Activated CD4-positive, alpha-beta T cell treated with anti-CD3 and anti-CD28 coated beads for 4 hours (primary cell): Measurements from ENCODE around the gene HECW1.
"Not testable (repeated sequence)": the region's sequence is repeated elsewhere in the genome, so short reads cannot be mapped to it uniquely, and the experiment has no call there.

Experiments
- DNase-seq, 2 donors: peaks; one replicate each; pipeline ENCODE4 v3.0.0-alpha.2; 2020

The HECW1 gene

DNA sequence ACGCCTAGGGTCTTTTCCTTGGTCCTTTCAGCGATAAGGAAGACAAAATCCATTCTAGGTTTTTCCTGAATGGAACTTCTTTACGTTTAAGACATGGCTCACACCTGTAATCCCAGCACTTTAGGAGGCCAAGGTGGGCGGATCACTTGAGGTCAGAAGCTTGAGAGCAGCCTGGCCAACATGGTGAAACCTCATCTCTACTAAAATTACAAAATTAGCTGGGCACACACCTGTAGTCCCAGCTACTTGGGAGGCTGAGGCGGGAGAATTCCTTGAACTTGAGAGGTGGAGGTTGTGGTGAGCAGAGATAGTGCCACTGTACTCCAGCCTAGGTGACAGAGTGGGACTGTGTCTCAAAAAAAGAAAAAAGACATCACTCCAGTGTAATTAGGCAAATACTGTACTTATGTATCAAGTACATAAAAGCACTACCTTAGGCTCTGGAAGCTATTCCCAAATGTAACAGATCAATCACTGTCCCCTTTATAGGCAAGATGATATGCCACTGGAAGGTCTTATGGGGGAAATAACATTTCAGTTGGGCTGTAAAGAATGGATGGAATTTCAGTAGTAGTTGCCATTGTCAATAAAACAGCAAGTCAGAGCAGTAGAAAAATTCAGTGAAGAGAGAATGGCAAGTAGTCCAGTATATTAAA lies 476.2 kb downstream of the HECW1 start:
- no peak for DNase-seq

DNA sequence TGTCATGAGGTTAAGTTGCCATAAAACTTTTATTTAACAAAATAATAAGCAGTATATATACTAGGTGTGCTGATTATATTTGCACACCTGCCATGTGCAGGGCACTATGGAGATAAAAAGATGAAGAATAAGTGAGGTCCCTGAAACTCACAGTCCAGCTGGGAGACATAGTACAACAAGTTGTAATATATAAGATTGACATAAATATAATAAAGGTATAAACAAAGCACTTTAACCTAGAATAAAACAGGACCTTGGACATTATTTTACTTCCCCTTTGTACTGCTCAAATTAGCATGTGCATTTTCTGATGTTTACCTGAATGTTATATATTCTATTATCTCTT lies 476.7 kb downstream of the HECW1 start:
- DNase-seq: no peak

DNA sequence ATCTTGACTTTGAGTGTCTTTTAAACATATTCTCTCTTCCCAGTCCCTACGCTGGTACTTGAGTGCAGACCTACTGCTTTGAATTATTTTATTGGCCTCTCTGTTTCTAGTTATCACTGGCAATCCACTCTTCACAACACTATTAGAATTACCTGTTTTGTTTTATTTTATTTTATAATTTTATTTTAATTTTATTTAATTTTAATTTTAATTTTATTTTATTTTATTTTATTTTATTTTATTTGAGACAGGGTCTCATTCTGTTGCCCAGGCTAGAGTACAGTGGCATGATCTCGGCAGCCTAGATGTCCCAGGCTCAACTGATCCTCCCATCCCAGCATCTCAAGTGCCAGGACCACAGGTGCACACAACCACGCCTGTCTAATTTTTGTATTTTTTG lies 477.3 kb downstream of the HECW1 start:
- no peak for DNase-seq

DNA sequence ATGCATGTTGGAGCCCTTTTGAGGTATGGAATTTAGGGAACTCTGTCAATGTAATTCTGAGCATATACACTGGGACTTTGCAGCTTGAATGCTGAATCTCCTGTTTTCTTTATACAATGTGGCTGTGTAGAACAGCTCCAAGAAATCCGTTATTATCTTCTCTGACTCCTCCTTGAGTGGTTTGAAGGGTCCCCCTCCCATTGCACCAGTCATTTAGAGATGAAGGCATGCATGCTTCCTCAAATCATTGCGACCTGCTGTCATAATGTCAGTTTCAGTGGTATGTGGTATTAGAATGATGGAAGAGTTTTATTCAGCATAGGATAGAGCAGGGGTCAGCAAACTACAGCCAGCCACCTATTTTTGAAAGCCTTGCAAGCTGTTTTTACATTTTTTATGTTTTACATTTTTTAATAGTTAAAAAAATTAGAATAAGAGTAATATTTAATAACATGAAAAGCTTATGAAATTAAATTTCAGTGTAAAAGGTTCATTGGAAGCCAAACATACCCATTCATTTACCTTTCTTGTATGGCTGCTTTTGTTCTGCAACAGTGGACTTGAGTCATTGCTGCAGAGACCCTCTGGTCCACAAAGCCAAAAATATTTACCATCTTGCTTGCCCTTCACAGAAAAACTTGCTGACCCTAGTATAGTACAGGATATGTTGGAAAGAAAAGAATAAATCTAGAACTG lies 478.6 kb downstream of the HECW1 start:
- no peak for DNase-seq

DNA sequence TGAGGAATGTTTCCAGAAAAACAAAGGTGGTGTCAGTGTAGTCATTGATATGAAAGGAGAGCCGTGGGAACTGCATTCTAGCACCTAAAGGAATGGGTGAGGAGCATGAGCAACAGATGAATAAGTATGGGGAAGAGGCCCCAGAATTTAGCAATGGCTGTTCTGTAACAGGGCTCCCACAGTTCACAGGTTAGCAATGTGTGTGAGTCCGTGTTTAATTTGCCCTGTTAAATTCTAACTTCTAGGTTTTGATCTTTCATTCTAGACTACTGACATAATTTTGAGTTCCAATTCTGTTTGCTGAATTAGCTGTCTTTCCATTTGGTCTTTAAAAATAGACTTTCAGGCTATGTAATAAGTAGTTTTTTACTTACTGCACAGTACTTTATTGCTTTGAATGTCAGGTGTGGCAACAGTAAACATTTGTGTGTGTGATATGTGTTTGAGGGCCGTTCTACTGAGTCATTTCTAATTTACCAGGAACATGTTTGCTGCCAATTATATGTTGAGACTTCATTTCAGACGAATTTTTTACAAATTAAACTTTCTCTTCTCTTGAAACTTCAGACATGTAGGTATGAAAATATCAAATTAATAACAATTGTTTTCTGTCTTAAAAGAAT lies 479.2 kb downstream of the HECW1 start:
- no peak for DNase-seq

DNA sequence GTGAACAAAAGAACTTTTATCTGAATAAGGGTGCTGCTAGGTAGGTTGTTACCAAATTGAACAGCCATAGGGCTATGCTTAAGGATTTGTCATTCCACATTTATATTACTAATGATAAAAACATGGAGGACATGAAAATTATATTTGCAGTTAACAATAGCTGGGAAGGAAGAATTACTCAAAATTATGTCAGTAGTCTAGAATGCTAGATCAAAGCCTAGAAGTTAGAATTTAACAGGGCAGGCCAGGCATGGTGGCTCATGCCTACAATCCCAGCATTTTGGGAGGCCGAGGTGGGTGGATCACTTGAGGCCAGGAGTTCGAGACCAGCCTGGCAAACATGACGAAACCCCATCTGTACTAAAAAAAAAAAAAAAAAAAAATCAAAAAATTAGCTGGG lies 479.9 kb downstream of the HECW1 start:
- DNase-seq: no peak

DNA sequence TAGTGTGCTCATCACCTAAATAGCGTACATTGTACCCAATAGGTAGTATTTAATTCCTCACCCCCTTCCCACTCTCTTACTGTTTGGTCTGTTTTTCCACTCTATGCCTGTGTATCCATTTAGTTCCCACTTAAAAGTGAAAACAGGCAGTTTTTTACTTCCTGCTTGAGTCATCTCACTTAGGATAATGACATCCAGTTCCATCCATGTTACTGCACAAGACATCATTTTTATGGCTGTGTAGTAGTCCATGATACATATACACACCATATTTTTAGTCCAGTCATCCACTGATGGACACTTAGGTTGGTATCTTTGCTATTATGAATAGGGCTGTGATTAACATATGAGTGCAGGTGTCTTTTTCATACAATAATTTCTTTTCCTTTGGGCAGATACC lies 480.6 kb downstream of the HECW1 start:
- no peak for DNase-seq

DNA sequence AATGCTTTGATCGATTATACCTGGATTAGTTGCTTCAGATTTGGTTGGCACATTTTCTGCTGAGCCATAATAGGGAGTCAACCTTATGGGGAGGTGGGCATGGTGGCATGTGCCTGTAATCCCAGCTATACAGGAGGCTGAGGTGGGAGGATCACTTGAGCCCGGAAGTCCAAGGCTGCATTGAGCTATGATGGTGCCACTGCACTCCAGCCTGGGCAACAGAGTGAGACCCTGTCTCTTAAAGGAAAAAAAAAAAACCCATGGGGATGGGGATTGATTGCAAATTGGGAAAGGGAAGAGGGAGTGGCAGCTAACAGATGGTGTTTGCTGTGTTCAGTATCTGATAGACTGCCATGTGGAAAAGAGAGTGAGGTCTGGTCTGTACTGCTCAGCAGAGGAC lies 481.6 kb downstream of the HECW1 start:
- DNase-seq: no peak

DNA sequence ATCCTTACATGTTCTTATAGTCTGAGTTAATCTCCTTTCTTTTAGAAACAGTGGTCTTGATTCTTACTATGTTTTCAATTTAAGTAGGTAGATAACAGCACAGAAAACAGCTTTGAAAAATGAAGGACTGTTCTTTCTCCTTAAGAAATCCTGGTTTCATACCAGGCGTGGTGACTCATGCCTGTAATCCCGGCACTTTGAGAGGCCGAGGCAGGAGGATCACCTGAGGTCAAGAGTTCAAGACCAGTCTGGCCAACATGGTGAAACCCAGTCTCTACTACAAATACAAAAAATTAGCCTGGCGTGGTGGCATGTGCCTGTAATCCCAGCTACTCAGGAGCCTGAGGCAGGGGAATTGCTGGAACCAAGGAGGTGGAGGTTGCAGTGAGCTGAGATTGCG lies 484.0 kb downstream of the HECW1 start:
- DNase-seq: not testable (repeated sequence)

DNA sequence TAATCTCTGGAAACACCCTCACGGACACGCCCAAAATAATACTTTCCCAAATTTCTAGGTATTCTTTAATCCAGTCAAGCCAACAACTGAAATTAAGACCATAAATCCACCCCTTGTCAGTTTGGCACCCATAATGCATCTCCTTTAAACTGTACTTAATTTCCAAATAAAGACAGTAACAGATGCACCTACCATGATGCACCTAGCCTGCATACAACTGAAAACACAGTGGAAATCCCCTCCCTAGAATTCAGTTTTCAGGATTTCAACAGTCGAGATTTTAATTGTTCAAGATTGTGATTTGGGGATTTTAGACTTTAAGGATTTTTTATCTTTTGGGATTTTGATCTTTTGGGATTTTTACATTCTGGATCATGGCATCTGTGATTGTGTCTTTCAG lies 487.6 kb downstream of the HECW1 start:
- no peak for DNase-seq

DNA sequence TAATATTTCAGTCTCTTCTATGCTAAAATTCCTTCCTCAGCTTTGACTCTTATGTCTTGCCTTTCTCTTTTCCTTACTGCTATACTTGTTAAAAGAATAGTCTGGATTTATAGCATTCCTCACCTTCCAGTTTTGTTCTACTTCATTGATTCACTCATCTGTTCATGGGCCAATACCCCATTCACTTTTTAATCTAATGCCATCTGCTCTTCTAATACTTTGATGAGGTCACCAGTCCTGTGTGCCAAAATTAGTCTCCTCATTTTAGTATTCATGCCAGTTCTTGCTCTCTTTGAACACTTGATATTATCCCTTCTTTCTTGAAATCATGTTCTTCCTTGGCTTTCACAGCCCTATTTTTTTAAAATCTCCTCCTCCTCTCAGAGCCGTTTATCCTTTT lies 489.8 kb downstream of the HECW1 start:
- DNase-seq: no peak

DNA sequence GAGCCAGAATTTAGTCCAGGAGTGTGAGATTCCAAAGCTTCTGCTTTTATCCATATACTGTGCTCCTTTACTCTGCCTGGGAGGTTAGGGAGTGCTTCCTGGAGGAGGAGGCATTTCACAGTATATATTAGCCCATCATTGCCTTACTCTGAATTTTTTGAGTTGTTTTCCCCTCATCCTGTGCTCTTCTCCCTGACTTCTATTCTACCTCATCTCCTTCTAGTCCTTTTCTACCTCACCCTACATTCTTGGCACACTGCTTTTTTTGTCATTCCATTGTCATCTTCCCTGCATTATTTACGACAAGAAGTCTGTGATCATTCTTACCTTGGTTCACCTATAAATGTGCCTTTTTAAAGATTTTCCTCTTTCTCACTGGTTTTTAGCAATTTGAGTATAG lies 491.8 kb downstream of the HECW1 start:
- DNase-seq: no peak

DNA sequence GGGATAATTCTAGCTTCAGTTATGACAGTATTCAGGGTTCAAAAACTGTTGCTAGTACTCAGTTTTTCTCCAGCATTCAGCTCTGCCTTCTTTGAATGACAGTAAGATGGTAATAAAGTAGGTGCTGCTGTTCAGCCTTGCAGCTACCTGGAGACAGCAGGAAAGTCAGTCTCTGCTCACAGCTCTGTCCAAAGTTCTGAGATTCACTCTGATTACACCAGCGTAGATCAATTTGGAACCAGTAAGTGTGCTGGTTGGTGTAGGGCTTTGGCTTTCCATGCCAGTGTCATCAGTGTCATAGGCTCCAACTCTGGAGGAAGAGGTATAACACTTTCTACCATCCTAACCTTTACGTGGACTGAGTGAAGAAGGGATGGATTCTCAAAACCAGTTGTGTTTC lies 496.6 kb downstream of the HECW1 start:
- DNase-seq: no peak

DNA sequence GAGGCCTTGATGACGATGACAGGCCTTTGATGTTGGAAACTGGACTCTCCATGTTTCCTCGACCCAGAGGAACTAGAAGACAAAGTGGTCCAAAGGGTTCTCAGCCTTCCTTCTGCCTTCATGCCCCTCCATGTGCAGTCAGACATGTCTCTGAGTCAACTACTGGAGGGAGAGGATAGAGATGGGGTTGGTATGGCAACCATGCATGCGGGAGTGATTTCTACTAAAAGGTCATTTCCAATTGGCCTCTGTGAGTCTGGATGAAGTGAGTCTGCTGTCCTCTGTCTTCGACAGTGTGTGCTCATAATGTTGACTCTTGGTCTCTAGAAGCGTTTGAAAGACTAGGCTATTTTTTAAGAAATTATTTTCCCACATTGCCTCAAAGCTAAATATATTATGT lies 499.7 kb downstream of the HECW1 start:
- no peak for DNase-seq

DNA sequence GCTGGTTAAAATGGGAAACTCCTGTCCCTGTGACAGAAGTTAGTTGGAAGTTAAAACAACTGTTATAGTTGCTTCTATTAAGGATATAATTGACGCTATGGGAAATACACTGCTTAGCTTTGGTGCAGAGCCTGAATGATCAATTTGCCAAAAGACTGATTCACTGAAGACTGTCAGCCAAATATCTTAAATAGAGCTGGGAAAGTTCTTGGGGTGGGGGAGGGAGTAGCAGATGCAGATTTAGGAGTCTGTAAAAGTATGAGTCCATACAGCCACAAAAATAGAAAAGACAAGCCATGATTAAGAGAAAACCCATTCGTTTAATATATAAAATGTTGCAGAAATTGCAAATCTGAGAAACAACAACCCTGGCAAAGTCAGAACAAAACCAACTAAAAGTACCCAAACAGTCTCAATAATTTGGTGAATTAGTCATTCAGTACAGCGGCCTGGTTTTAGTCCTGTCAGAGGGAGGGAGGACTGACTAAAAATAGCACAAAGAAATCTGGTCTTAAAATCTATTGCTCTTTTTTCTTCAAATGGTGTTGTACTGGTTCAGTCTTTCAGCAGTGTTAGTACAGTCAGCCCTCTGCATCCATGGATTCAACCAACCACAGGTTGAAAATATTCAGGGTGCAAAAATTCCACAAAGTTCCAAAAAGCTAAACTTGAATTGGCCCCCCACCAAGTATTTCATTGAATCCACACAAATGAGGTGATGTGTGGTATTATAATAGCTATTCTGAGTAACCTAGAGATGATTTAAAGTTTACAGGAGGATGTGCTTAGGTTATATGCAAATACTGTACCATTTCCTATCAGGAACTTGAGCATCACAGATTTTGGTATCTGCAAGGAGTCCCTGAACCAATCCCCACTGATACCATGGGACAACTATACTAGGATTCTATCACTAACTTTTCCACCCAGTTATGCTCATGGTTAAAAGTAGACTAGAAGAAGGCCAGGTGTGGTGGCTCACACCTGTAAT lies 500.4 kb downstream of the HECW1 start:
- DNase-seq: no peak
